Small intestine (tissue), 7 donors: ENCODE results near the gene RAB6A. TPM values are rescaled to one million over a fixed set of nuclear protein-coding genes. Genes with fewer than 3 reads are reported as not detected.

Source experiments
- DNase-seq, 2 donors: peaks; one replicate each; pipeline versions ENCODE4 v3.0.0 to v3.0.0-alpha.2; 2013
- FAIRE-seq: peaks from 2 replicates; lab custom pipeline; 2012; peaks lifted over from hg19 to GRCh38; lab: Jason Lieb, UNC
- H3K27ac ChIP-seq, 3 donors: one replicate each; pipeline ENCODE4 v1.5.1; 2013; ENCODE audit warnings: low read length in 2 of 3, mild to moderate bottlenecking in 2 of 3, control low read depth in 1 of 3, inconsistent platforms in 1 of 3, low read depth in 1 of 3, moderate library complexity in 1 of 3
- H3K27me3 ChIP-seq, 3 donors: one replicate each; pipeline ENCODE4 v1.6.1; 2013; ENCODE audit warnings: low read length in 3 of 3, inconsistent platforms in 1 of 3; ENCODE audit not compliant: control insufficient read depth in 3 of 3, insufficient read depth in 3 of 3
- H3K36me3 ChIP-seq, 3 donors: one replicate each; pipeline ENCODE4 v1.6.1; 2013; ENCODE audit warnings: low read length in 3 of 3, inconsistent platforms in 1 of 3, low read depth in 1 of 3, mild to moderate bottlenecking in 1 of 3, moderate library complexity in 1 of 3; ENCODE audit not compliant: control insufficient read depth in 3 of 3, insufficient read depth in 2 of 3
- H3K4me1 ChIP-seq, 3 donors: one replicate each; pipeline ENCODE4 v1.6.1; 2013; ENCODE audit warnings: low read length in 2 of 3, inconsistent platforms in 1 of 3, low read depth in 1 of 3, mild to moderate bottlenecking in 1 of 3, moderate library complexity in 1 of 3; ENCODE audit not compliant: control insufficient read depth in 3 of 3, insufficient read depth in 2 of 3
- H3K4me3 ChIP-seq, 3 donors: one replicate each; pipeline ENCODE4 v1.5.1; 2013; ENCODE audit warnings: low read length in 3 of 3, control low read depth in 1 of 3, inconsistent platforms in 1 of 3, low read depth in 1 of 3, mild to moderate bottlenecking in 1 of 3, moderate library complexity in 1 of 3
- H3K9me3 ChIP-seq, 2 donors: one replicate each; pipeline ENCODE4 v1.6.1; 2013; ENCODE audit warnings: low read depth in 1 of 2, low read length in 1 of 2; ENCODE audit not compliant: control insufficient read depth in 2 of 2, insufficient read depth in 1 of 2
- WGBS, 3 donors: extraction: QIAGEN DNeasy Blood & Tissue Kit; methylation state at CpG; one replicate each; pipeline ENCODE4 v1.1.7; 2013; 5-methylcytosine and 5-hydroxymethylcytosine counted together
- polyA plus RNA-seq, 4 donors: library from polyadenylated mRNA; stranded (reverse) in 3 of 4; unstranded in 1 of 4; fragments of 200-250 nt in 3 of 4; fragments of 120-200 nt in 1 of 4; gene quantifications; one replicate each; pipeline versions ENCODE4 v1.2.1 to v1.2.3, GENCODE V29; 2013
- donor health status: healthy with polysubstance abuse.
- donor health status: control.
- donor health status: control.
- donor health status: Bipolar disorder and iron deficiency.
- donor health status: healthy.

RAB6A gene
- polyA plus RNA-seq, 4 donors: 71.8 to 127 (median 95.8) TPM

GRCh38 chr11:73648571-73649046 is 112.3 kb downstream of the RAB6A start:
- 65 to 72% (median 66%) methylated on average over 6 to 8 of the region's 8 CpGs for WGBS, 3 donors
- DNase-seq: no peak

GRCh38 chr11:73648121-73648520 is 112.8 kb downstream of the RAB6A start:
- H3K4me1 ChIP-seq: peaks cover 0 to 15% (median 0%) of the 10 kb centered on the region in 3 donors

More at GRCh38 chr11:73648571-73649046, 112.3 kb downstream of the RAB6A start:
- H3K27ac ChIP-seq: no peak overlapping the region
- FAIRE-seq: no peak
- peaks cover 0 to 3% (median 0%) of the 10 kb centered on the region in 3 donors for H3K36me3 ChIP-seq
- H3K27me3 ChIP-seq: peaks cover 0 to 17% (median 0%) of the 10 kb centered on the region in 3 donors
- no peaks in the 10 kb centered on the region for H3K9me3 ChIP-seq
- H3K4me3 ChIP-seq: no peak overlapping the region
- peaks cover 0 to 15% (median 0%) of the 10 kb centered on the region in 3 donors for H3K4me1 ChIP-seq

GRCh38 chr11:73647459-73648100 is 113.3 kb downstream of the RAB6A start:
- DNase-seq (peak; percentile 88 to 91), FAIRE-seq (no peak)
- Histone ChIP-seq H3K4me3 (peak overlapping the region in 2 of 3 donors; percentile 27 to 30), H3K9me3 (no peaks in the 10 kb centered on the region), H3K27me3 (peaks cover 0 to 17% (median 3%) of the 10 kb centered on the region in 3 donors), H3K27ac (peak overlapping the region in 1 of 3 donors; percentile 57), H3K36me3 (peaks cover 0 to 3% (median 0%) of the 10 kb centered on the region in 3 donors), H3K4me1 (peaks cover 0 to 15% (median 0%) of the 10 kb centered on the region in 3 donors)
- WGBS, 3 donors: 3 to 12% (median 4%) methylated on average over 20 to 23 of the region's 23 CpGs

More at GRCh38 chr11:73648121-73648520, 112.8 kb downstream of the RAB6A start:
- no peak for FAIRE-seq
- no peak for DNase-seq
- H3K27ac ChIP-seq: no peak overlapping the region
- WGBS, 3 donors: 88 to 90% (median 88%) methylated on average over 9 of the region's 9 CpGs
- no peak overlapping the region for H3K4me3 ChIP-seq
- peaks cover 0 to 3% (median 0%) of the 10 kb centered on the region in 3 donors for H3K36me3 ChIP-seq
- peaks cover 0 to 17% (median 0%) of the 10 kb centered on the region in 3 donors for H3K27me3 ChIP-seq
- H3K9me3 ChIP-seq: no peaks in the 10 kb centered on the region

GRCh38 chr11:73645972-73646631 is 114.8 kb downstream of the RAB6A start, which contains the start of gene PLEKHB1:
Gene PLEKHB1 (plus strand): TSS chr11:73646581. CDS start chr11:73646609, 28 bp downstream.
- Histone ChIP-seq H3K27me3 (peaks cover 0 to 17% (median 3%) of the 10 kb centered on the region in 3 donors), H3K27ac (no peak within 1 kb of the TSS)

GRCh38 chr11:73645121-73645969 is 115.5 kb downstream of the RAB6A start:
- DNase-seq (no peak), FAIRE-seq (no peak)
- Histone ChIP-seq H3K4me1 (peaks cover 0 to 10% (median 0%) of the 10 kb centered on the region in 3 donors), H3K9me3 (no peaks in the 10 kb centered on the region), H3K27ac (no peak overlapping the region), H3K4me3 (peak overlapping the region in 1 of 3 donors; percentile 2), H3K27me3 (peaks cover 0 to 17% (median 3%) of the 10 kb centered on the region in 3 donors), H3K36me3 (peaks cover 0 to under 1% (median 0%) of the 10 kb centered on the region in 3 donors)
- 44 to 70% (median 67%) methylated on average over 16 of the region's 16 CpGs for WGBS, 3 donors

More at GRCh38 chr11:73645972-73646631, 114.8 kb downstream of the RAB6A start, which contains the start of gene PLEKHB1:
- no peaks in the 10 kb centered on the region for H3K9me3 ChIP-seq
- H3K36me3 ChIP-seq: peaks cover 0 to 3% (median 0%) of the 10 kb centered on the region in 3 donors
- FAIRE-seq: no peak
- peak within 1 kb of the TSS in 2 of 3 donors; percentile 2 to 30 for H3K4me3 ChIP-seq
- peak in 1 of 2 donors; percentile 32 for DNase-seq
- WGBS, 3 donors: 44 to 71% (median 46%) methylated on average over 26 of the region's 26 CpGs
- H3K4me1 ChIP-seq: peaks cover 0 to 10% (median 0%) of the 10 kb centered on the region in 3 donors

GRCh38 chr11:73641668-73642067 is 119.2 kb downstream of the RAB6A start:
- H3K27ac ChIP-seq: no peak overlapping the region
- DNase-seq: no peak
- peaks cover 0 to 5% (median 0%) of the 10 kb centered on the region in 3 donors for H3K4me1 ChIP-seq
- H3K27me3 ChIP-seq: peaks cover 0 to 16% (median 3%) of the 10 kb centered on the region in 3 donors
- H3K4me3 ChIP-seq: no peak overlapping the region
- no peaks in the 10 kb centered on the region for H3K36me3 ChIP-seq
- no peak for FAIRE-seq
- no peaks in the 10 kb centered on the region for H3K9me3 ChIP-seq

- H3K4me3 ChIP-seq: no peak overlapping the region
- H3K4me1 ChIP-seq: peaks cover 0 to 1% (median 0%) of the 10 kb centered on the region in 3 donors
- H3K27ac ChIP-seq: no peak overlapping the region
- H3K36me3 ChIP-seq: no peaks in the 10 kb centered on the region
- H3K27me3 ChIP-seq: peaks cover 0 to 6% (median 3%) of the 10 kb centered on the region in 3 donors
- WGBS, 3 donors: 29 to 32% (median 30%) methylated on average over 2 of the region's 2 CpGs
- DNase-seq (no peak), FAIRE-seq (no peak)
- H3K9me3 ChIP-seq: no peaks in the 10 kb centered on the region
These were observed 120.3 kb downstream of the RAB6A start for GRCh38 chr11:73640592-73640991.
